ENCODE data around the gene GMPR. TPM values are rescaled to one million over a fixed set of nuclear protein-coding genes. Genes with fewer than 3 reads are reported as not detected.

The GMPR gene
- polyA plus RNA-seq, 5 donors: 3.6 to 8.6 (median 6.5) TPM

DNA sequence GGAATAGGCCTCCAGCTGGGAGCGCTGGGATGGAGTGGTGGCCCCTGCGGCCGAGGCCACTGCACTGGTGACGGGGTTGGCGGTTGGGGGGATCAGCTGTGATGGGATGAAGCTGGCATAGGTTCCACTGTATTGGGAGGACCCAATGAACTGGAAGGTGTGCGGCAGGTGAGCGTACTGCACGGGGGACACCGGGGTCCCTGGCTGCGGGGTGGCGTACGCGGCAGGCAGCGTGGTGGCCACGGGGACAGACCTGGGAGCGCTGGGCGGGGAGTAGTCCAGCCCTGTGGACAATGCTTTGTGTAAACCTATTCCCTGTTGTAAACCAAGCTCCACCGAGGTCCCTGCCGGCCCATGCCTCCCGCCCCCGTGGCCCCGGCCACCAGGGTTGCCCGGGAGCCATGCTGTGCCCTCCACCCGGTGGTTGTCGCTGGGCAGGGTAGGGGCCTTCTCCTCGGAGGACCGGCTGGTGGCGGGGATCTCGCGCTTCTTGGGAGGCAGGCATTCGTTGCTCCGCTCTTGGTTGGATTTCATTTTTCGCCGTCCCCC lies 89.5 kb downstream of the GMPR start:
- no peak for DNase-seq

DNA sequence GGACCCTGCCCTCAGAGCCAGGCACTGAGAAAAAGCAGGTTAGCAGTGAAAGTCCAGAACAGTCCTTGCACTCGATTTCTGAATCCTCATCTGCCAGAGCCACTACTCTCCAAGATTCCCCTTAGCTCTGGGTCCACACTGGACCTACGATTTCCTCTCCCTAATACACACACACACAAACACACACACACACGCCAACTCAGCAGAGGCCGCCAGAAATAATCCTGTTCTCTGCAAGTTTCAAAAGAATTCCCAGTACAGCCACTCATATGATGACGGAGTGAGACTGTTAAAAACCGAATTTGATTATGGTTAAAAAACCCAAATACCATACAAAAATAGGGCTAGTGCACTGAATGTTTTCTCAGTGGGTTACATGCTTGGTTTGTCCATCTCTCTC lies 90.8 kb downstream of the GMPR start:
- DNase-seq: no peak

DNA sequence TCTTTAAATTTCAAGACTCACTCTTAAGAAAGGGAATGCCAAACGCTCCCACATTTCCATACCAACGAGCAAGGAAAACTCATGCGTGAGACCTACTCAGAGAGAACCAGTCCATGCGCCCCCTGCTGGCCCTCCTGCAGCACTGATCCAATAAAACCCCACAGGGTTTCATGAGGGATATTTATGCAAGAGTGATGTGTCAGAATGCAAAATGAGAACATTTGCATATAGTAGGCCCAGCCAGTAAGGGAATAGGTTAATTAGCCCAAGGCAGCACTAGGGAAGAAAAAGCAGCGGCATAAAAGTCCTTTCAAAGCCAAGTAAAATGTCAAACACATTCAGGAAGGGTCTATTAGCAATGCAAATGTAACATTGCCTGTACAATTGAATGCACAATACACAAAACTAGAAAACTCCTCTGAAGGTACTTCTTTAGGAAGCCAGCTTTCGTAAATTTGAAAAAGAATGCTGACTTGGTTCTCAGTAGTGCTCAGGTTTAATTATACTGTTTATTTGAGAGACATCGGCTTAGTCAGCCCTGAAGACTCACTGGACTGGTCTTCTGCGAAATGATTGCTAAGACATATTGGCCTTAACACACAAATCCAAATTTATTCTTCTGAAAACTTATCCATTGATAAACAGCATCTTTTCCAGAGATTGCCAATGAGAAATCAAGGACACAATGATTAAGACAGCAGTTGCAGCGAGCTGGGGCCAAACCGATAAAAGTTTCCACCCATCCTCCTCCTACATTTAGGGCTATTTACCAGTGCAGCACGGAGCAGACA lies 93.2 kb downstream of the GMPR start:
- DNase-seq: peak in 1 of 2 donors; percentile 45

DNA sequence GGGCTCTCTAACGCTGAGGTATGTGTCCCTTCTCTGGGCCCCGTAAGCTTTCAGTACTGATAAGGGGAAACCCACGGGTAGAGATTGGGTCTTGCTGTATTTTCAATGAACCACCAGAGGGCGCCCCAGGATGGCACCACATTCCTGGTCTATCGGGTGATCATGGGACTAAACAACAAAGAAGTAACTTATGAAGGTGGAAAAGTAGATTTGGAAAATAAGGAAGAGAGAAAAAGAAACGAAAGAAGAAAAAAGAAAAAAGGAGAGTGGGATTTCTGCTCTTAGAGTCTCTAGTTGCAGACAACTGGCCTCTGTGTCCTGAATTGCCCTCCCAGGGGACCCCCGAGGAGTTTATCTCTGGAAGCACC lies 93.8 kb downstream of the GMPR start:
- peak; percentile 60 to 73 for DNase-seq

DNA sequence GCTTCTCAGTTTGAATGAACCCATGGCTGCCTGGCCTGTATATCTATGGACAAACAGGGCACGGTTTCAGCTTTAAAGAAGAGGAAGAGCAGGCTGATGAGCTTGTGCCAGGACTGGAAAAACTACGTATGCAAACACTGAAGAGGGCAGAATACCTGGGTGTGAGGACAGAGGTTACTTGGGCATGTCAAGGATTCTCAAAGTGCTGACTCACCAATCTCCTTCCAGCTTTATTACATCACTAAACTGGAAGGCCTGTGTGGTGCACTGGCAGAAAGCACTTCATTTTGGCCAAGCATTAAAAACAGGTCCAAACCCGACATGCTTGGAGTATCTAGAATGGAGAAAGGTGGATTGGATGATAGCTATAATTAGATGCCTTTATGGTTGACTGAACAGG lies 95.2 kb downstream of the GMPR start:
- no peak for DNase-seq

DNA sequence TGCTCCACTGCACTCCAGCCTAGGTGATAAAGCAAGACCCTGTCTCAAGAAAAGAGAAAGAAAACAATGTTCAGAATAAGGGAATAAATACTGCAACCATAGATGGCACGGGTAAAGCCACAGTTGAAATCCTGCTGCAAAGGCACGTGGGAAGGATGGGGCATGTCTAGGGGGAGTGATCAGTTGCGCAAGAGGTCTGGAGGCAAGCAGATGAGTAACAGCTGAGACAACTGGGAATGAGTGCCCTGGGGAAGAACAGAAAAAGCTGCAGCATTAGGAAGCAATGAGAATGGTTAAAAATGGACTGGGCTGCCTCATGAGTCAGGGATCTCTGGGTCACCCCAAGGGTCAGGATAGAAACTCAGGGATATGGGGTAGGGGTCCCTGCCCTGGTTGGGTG lies 96.3 kb downstream of the GMPR start:
- DNase-seq: peak in 1 of 2 donors; percentile 50

DNA sequence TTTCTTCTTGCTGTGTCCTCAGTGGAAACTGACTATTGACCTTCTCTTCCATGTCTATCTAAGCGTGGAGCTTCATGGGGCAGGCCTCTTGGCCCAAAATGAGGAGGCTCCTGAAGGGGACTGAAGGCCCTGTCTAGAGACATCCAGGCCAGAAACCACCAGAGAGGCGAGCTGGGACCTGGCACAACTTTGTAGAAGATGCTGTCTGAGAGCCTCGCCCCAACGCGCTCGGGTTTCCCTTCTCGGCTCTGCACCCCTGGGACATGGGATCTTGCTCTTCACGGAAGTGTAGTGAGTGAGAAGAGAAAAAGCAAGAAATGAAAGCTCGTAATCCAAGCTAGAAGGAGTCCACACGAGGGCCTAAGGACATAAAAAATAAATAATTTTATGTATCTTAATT lies 96.8 kb downstream of the GMPR start:
- DNase-seq: no peak

DNA sequence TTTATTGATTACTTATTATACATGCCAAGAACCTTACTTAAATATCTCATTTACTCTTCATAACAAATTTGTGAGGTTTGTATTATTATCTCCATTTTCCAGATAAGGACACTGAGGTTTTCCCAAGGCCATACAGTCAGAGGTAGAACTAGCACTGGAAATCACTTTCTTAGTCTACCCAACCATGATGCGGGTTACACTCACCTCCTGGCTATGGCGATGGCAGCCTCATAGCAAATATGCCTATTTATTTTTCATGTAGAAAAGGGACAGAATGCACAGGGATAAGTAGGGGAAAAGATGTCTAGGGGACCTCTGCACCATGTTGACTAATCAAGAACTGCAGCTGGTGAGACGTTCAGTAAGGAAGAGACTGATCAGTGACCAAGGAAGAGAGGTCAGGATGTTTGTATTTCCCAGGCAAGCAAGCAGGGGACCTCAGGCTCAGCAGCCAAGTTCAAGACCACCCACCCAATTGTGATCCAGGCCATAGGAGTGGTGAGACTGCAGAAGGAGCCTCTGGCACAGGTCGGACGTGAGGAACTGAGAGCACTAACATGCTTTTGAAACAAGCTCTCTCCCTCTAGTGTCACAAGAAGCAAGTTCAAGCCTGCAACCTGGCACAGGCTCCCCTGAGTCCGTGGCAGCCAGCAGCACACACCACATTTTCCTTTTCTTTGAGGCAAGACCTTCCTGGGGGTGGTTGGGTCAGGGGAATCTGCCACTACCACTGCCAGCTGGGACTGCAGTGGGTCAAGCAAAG lies 97.8 kb downstream of the GMPR start:
- no peak for DNase-seq

DNA sequence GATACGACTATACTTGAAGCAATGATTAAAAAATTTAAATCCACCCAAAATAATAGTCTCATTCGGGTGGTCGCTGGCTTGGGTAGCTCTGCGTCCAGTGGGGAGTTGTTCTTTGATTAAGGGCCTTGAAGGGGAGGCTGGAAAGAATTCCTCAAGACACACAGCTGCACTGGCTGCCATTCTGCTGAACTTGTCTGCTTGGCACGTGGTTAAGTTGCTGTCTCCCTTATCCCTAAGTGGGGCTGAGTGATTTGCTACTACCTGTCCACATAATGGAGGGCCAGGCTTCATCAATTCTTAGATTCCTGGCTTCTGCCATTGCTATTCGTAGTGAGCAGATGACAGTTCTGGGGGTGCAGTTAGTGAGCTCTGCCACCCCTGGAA lies 98.5 kb downstream of the GMPR start:
- no peak for DNase-seq

DNA sequence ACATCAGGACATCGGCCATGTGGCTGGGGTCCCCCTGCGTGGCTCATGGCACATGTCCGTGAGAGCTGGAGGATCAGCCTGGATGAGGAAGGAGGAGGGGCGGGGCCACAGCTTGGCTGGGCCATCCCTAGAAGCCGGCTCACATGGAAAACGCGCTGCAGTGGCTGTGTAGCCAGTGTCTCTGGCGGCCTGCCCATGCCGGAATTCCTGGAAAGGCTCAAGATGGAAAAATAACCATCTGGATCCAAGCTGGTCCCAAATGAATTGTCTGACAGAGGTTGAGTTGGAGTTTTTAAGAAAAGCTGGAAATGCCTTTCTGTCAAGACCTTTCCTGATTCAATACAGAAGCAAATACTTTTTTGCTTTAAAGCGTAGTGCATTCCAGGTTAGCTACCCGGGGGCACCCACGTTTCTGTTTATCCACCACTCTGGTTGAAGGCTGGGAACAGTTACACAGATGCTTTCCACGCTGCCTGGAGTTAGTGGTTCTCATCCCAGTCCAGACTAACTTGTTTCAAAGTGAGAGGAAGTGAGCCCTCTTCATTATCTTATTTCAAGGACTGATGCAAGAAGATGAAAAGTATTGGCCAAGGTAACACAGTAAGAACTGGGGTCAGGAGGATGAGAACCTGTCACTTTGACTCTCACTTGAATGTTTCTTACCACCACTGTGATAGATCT lies 99.0 kb downstream of the GMPR start:
- DNase-seq: peak; percentile 85 to 90

DNA sequence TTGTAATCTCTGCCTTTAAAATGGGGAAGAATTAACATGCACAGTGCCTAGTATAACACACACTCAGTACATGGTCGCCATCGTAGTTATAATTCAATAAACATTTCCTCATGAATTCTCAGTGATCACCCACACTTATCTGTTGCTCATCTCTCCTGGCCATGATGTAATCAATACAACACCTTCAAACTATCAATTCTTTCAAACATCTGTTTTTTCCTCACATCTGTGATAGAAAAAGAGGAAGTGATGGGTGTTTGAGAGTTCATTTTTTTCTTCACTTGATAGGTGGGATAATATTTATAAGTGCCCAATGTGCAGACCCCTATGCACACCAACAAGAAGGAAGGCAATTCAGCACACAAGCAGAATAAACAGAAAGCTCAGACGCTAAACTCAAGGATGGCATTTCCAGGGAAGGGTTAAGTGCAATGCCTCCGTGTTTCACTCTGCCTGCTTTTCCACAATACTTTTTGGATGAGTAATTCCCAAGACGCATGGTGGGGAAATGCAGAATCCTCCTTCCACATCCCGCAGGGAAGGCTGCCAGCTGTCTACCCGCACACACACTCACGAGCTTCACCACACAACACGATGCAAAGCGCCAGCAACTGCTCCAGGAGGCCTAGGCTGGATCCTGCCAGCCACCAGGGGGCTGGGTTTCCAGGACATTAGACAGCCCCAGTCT lies 100.3 kb downstream of the GMPR start:
- DNase-seq: no peak

DNA sequence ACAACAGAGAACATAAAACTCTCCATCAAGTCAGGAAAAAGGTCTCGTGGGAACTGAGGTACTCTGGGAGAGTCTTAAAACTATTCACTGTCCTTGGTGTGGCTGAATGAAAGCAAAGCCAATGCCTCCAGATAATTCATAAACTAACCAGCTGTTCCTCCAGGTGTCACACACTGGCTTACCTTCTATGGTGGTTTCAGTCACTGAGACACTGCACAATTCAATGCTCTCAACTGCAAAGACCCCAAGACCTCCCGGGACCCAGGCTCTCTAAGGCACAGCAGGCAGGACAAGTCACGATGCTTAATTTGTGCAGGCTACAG lies 100.8 kb downstream of the GMPR start:
- DNase-seq: no peak

DNA sequence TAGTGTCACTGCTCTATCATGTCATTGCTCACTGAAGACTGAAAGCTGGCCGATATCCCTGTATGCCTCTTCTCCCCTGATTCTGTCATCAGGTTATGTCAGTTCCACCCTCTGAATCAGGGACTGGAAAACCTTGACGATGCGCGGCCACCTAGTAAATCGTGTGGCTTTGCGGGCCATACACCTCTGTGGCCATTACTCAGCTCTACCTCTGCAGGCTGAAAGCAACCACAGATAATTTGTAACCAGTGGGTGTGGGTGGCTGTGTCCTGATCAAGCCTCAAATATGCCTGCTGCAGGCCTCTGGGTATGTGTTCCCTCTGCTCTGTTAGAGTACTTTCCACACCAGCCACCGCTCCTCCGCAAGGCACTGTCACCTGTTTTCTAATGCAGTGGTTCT lies 105.2 kb downstream of the GMPR start:
- no peak for DNase-seq

DNA sequence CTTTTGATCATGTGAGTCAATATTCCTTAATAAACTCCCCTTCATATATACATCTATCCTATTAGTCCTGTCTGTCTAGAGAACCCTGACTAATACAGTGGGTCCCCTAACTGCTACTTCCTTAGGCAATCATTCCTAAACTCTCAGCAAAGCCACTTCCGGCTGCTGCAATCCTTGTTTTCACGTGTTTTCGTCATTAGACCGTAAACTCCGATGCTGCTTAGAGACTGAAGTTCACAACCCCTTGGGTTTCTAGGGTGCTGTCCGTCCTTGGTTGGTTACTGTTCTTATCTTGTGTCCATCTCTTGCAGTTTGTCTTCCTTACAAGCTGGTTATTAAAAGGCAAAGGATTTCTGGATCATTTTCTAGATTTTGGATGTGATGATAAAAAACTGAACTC lies 106.4 kb downstream of the GMPR start:
- no peak for DNase-seq

Other genes with a start within 250 kb of the GMPR start
- gene MYLIP, start 109.5 kb upstream of the GMPR start, polyA plus RNA-seq (ENCODE audit: insufficient read depth in 1 of 5, insufficient read length in 5 of 5, low replicate concordance in 1 of 5): 10 to 100 TPM; 44.3 to 57.0 (median 52.8) TPM